Neural cell (in vitro differentiated cells): ENCODE data around the gene FHL2. TPM values are rescaled to one million over a fixed set of nuclear protein-coding genes. Genes with fewer than 3 reads are reported as not detected.

ENCODE experiments used
- H2AFZ ChIP-seq: fragments of 200-600, 300-800 bp; sonication (generic), shearing (Covaris generic); 2 replicates; pipeline ENCODE4 v1.6.0; 2014; ENCODE audit warnings: low read depth, mild to moderate bottlenecking, antibody characterized with exemption, low read length, moderate library complexity
- H3F3A ChIP-seq: fragments of 200-600 bp; shearing (Covaris generic); 2 replicates; pipeline ENCODE4 v1.6.1; 2016; ENCODE audit warnings: mild to moderate bottlenecking, moderate library complexity, mixed read lengths, antibody characterized with exemption, low read length; ENCODE audit not compliant: insufficient read depth, poor library complexity, severe bottlenecking
- H3K27ac ChIP-seq: fragments of 200-600, 300-800 bp; sonication (generic), shearing (Covaris generic); 2 replicates; pipeline ENCODE4 v1.5.1; 2014; ENCODE audit warnings: mild to moderate bottlenecking, low read length, moderate library complexity
- H3K27me3 ChIP-seq: fragments of 300-800, 200-600 bp; sonication (generic), shearing (Covaris generic); 2 replicates; pipeline ENCODE4 v1.6.0; 2014; ENCODE audit warnings: mild to moderate bottlenecking, low read depth, low read length, moderate library complexity; ENCODE audit not compliant: insufficient read depth
- H3K36me3 ChIP-seq: fragments of 300-800, 200-600 bp; sonication (generic), shearing (Covaris generic); 2 replicates; pipeline ENCODE4 v1.5.1; 2014; ENCODE audit warnings: mild to moderate bottlenecking, antibody characterized with exemption, low read length, moderate library complexity; ENCODE audit not compliant: insufficient read depth
- H3K4me2 ChIP-seq: fragments of 300-800, 200-600 bp; sonication (generic), shearing (Covaris generic); 2 replicates; pipeline ENCODE4 v1.6.0; 2014; ENCODE audit warnings: mild to moderate bottlenecking, low read length
- H3K4me3 ChIP-seq: fragments of 300-800, 200-600 bp; sonication (generic), shearing (Covaris generic); 2 replicates; pipeline ENCODE4 v1.5.1; 2014; ENCODE audit warnings: mild to moderate bottlenecking, low read length, moderate library complexity
- H3K79me2 ChIP-seq: fragments of 200-600 bp; shearing (Covaris generic); replicated peaks from 2 replicates; pipeline ENCODE4 v1.6.0; 2014; ENCODE audit warnings: mild to moderate bottlenecking, low read length, moderate library complexity; ENCODE audit not compliant: insufficient read depth
- H3K9ac ChIP-seq: fragments of 300-800, 200-600 bp; sonication (generic), shearing (Covaris generic); 2 replicates; pipeline ENCODE4 v1.6.1; 2016; ENCODE audit warnings: mild to moderate bottlenecking, low read length, mixed read lengths
- H3K9me2 ChIP-seq: fragments of 200-600 bp; shearing (Covaris generic); 2 replicates; pipeline ENCODE4 v1.6.1; 2016; ENCODE audit warnings: mild to moderate bottlenecking, low read length, mixed read lengths; ENCODE audit not compliant: insufficient read depth
- H3K9me3 ChIP-seq: fragments of 200-600, 300-800 bp; sonication (generic), shearing (Covaris generic); 2 replicates; pipeline ENCODE4 v1.6.1; 2016; ENCODE audit warnings: mild to moderate bottlenecking, mixed run types, low read length, moderate library complexity, mixed read lengths
- H4K20me1 ChIP-seq: fragments of 200-600 bp; shearing (Covaris generic); 2 replicates; pipeline ENCODE4 v1.6.1; 2016; ENCODE audit warnings: mild to moderate bottlenecking, mixed run types; ENCODE audit not compliant: insufficient read depth
- EP300 ChIP-seq: fragments of 450-650 bp; conservative IDR thresholded peaks from 2 replicates; pipeline ENCODE4 v1.6.1; 2014; ENCODE audit warnings: antibody characterized with exemption, mild to moderate bottlenecking, moderate library complexity; ENCODE audit not compliant: poor library complexity, severe bottlenecking
- EZH2 ChIP-seq: fragments of 200-600, 300-800 bp; shearing (Covaris generic), sonication (generic); IDR thresholded peaks from 2 replicates; pipeline ENCODE4 v1.6.1; 2014; ENCODE audit warnings: antibody characterized with exemption, low read length, borderline replicate concordance, mild to moderate bottlenecking; ENCODE audit not compliant: insufficient read depth, poor library complexity, severe bottlenecking
- MXI1 ChIP-seq: fragments of 450-650 bp; conservative IDR thresholded peaks from 2 replicates; pipeline ENCODE4 v1.6.1; 2014; ENCODE audit warnings: antibody characterized with exemption, mild to moderate bottlenecking; ENCODE audit not compliant: poor library complexity, severe bottlenecking
- POLR2AphosphoS5 ChIP-seq: IDR thresholded peaks from 2 replicates; pipeline ENCODE4 v1.6.1; 2012
- RAD21 ChIP-seq: fragments of 450-650 bp; conservative IDR thresholded peaks from 2 replicates; pipeline ENCODE4 v1.6.1; 2014; ENCODE audit warnings: antibody characterized with exemption, mild to moderate bottlenecking, moderate library complexity
- SMC3 ChIP-seq: fragments of 450-650 bp; conservative IDR thresholded peaks from 2 replicates; pipeline ENCODE4 v1.6.1; 2014; ENCODE audit warnings: antibody characterized with exemption, mild to moderate bottlenecking, moderate library complexity; ENCODE audit not compliant: poor library complexity
- TAF1 ChIP-seq: IDR thresholded peaks from 2 replicates; pipeline ENCODE4 v1.6.1; 2012; ENCODE audit warnings: low read depth
- polyA plus RNA-seq: library from polyadenylated mRNA; depleted of rRNA; stranded (reverse); fragments of >200 nt; gene quantifications from 2 replicates; pipeline ENCODE4 v1.2.3, GENCODE V29; 2014
- TF ChIP-seq, protein P1 (sequence below): IDR thresholded peaks from 2 replicates; pipeline ENCODE4 v1.6.1; 2012; ENCODE audit warnings: borderline replicate concordance
- TF ChIP-seq, protein P2 (sequence below): fragments of 450-650 bp; IDR thresholded peaks from 2 replicates; pipeline ENCODE4 v1.5.1; 2014; ENCODE audit warnings: antibody characterized with exemption, mild to moderate bottlenecking, moderate library complexity; ENCODE audit not compliant: poor library complexity, severe bottlenecking

Gene FHL2
- polyA plus RNA-seq, 1 donor from 2014 or later, result 3.5 TPM

GRCh38 chr2:105427485-105427884, 28.6 kb upstream of the FHL2 start:
- Histone ChIP-seq H3F3A (no peaks in the 10 kb centered on the region), H3K4me2 (no peak overlapping the region), H3K9me2 (no peaks in the 10 kb centered on the region), H3K9me3 (no peaks in the 10 kb centered on the region), H3K4me3 (no peak overlapping the region), H4K20me1 (no peaks in the 10 kb centered on the region), H3K9ac (no peak overlapping the region), H3K27ac (no peak overlapping the region), H2AFZ (no peak overlapping the region), H3K79me2 (no peaks in the 10 kb centered on the region), H3K36me3 (no peaks in the 10 kb centered on the region), H3K27me3 (no peaks in the 10 kb centered on the region)
- TF ChIP-seq RAD21, result no peak
- TF ChIP-seq, protein P1, sequence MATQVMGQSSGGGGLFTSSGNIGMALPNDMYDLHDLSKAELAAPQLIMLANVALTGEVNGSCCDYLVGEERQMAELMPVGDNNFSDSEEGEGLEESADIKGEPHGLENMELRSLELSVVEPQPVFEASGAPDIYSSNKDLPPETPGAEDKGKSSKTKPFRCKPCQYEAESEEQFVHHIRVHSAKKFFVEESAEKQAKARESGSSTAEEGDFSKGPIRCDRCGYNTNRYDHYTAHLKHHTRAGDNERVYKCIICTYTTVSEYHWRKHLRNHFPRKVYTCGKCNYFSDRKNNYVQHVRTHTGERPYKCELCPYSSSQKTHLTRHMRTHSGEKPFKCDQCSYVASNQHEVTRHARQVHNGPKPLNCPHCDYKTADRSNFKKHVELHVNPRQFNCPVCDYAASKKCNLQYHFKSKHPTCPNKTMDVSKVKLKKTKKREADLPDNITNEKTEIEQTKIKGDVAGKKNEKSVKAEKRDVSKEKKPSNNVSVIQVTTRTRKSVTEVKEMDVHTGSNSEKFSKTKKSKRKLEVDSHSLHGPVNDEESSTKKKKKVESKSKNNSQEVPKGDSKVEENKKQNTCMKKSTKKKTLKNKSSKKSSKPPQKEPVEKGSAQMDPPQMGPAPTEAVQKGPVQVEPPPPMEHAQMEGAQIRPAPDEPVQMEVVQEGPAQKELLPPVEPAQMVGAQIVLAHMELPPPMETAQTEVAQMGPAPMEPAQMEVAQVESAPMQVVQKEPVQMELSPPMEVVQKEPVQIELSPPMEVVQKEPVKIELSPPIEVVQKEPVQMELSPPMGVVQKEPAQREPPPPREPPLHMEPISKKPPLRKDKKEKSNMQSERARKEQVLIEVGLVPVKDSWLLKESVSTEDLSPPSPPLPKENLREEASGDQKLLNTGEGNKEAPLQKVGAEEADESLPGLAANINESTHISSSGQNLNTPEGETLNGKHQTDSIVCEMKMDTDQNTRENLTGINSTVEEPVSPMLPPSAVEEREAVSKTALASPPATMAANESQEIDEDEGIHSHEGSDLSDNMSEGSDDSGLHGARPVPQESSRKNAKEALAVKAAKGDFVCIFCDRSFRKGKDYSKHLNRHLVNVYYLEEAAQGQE, result no peak
- TF ChIP-seq, protein P2, sequence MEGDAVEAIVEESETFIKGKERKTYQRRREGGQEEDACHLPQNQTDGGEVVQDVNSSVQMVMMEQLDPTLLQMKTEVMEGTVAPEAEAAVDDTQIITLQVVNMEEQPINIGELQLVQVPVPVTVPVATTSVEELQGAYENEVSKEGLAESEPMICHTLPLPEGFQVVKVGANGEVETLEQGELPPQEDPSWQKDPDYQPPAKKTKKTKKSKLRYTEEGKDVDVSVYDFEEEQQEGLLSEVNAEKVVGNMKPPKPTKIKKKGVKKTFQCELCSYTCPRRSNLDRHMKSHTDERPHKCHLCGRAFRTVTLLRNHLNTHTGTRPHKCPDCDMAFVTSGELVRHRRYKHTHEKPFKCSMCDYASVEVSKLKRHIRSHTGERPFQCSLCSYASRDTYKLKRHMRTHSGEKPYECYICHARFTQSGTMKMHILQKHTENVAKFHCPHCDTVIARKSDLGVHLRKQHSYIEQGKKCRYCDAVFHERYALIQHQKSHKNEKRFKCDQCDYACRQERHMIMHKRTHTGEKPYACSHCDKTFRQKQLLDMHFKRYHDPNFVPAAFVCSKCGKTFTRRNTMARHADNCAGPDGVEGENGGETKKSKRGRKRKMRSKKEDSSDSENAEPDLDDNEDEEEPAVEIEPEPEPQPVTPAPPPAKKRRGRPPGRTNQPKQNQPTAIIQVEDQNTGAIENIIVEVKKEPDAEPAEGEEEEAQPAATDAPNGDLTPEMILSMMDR, result no peak

- no peak overlapping the region for H2AFZ ChIP-seq
- no peaks in the 10 kb centered on the region for H3K27me3 ChIP-seq
- H3K9me2 ChIP-seq, result no peaks in the 10 kb centered on the region
- H3K9me3 ChIP-seq, result no peaks in the 10 kb centered on the region
- no peak for TF ChIP-seq MXI1
- no peak for TF ChIP-seq POLR2AphosphoS5
- TF ChIP-seq SMC3, result no peak
- TF ChIP-seq, protein P2, result no peak
- TF ChIP-seq EP300, result no peak
- no peak for TF ChIP-seq TAF1
- no peak for TF ChIP-seq RAD21
- TF ChIP-seq EZH2, result no peak
- TF ChIP-seq, protein P1, result no peak
- H3K36me3 ChIP-seq, result no peaks in the 10 kb centered on the region
- H3K27ac ChIP-seq, result no peak overlapping the region
- no peaks in the 10 kb centered on the region for H4K20me1 ChIP-seq
- H3K4me2 ChIP-seq, result no peak overlapping the region
- no peaks in the 10 kb centered on the region for H3K79me2 ChIP-seq
- H3K4me3 ChIP-seq, result no peak overlapping the region
- no peaks in the 10 kb centered on the region for H3F3A ChIP-seq
- H3K9ac ChIP-seq, result no peak overlapping the region
Observed at GRCh38 chr2:105426626-105427292, 27.9 kb upstream of the FHL2 start.
